DND-41 (cell line): Measurements from ENCODE around the gene SCN7A.

ENCODE experiments used
- ATAC-seq: fragments of 200-7000 bp; cut with Tn5 transposase; 3 replicates; pipeline ENCODE4 v1.9.1; 2021; ENCODE audit warnings: low read depth; ENCODE audit not compliant: insufficient read depth
- DNase-seq: peaks from one replicate; pipeline ENCODE4 v3.0.0-alpha.2; 2020
- H2AFZ ChIP-seq: 2 replicates; pipeline ENCODE4 v1.6.0; 2012; ENCODE audit warnings: low read depth, low read length
- H3K27ac ChIP-seq: 2 replicates; pipeline ENCODE4 v1.5.1; 2012; ENCODE audit warnings: low read length, inconsistent platforms
- H3K27me3 ChIP-seq: fragments of 200-600 bp; sonication (generic); 2 replicates; pipeline ENCODE4 v1.6.0; 2012; ENCODE audit warnings: low read length, mild to moderate bottlenecking, inconsistent platforms; ENCODE audit not compliant: insufficient read depth, poor library complexity
- H3K36me3 ChIP-seq: 2 replicates; pipeline ENCODE4 v1.5.1; 2012; ENCODE audit warnings: low read length, inconsistent platforms; ENCODE audit not compliant: insufficient read depth
- H3K4me1 ChIP-seq: 2 replicates; pipeline ENCODE4 v1.5.1; 2012; ENCODE audit warnings: mild to moderate bottlenecking, low read length; ENCODE audit not compliant: insufficient read depth
- H3K4me2 ChIP-seq: 2 replicates; pipeline ENCODE4 v1.6.0; 2012; ENCODE audit warnings: mild to moderate bottlenecking, moderate library complexity, low read length, inconsistent platforms; ENCODE audit not compliant: insufficient read depth
- H3K4me3 ChIP-seq, 2 experiments: fragments of 200-600 bp in 1 of 2; shearing (Covaris generic) in 1 of 2; 2 replicates each; pipeline ENCODE4 v1.5.1; 2012 to 2016; ENCODE audit warnings: inconsistent platforms in 2 of 2, low read length in 2 of 2, mild to moderate bottlenecking in 2 of 2, low read depth in 1 of 2, moderate library complexity in 1 of 2
- H3K79me2 ChIP-seq: 2 replicates; pipeline ENCODE4 v1.6.0; 2012; ENCODE audit warnings: low read length, inconsistent platforms; ENCODE audit not compliant: insufficient read depth
- H3K9ac ChIP-seq: 2 replicates; pipeline ENCODE4 v1.6.0; 2012; ENCODE audit warnings: low read depth, mild to moderate bottlenecking, inconsistent platforms, low read length, moderate library complexity
- H3K9me3 ChIP-seq: 2 replicates; pipeline ENCODE4 v1.5.1; 2012; ENCODE audit warnings: low read length, moderate library complexity, mild to moderate bottlenecking, inconsistent platforms; ENCODE audit not compliant: insufficient read depth, severe bottlenecking
- H4K20me1 ChIP-seq: 2 replicates; pipeline ENCODE4 v1.6.0; 2012; ENCODE audit warnings: low read length; ENCODE audit not compliant: insufficient read depth
- EZH2 ChIP-seq: IDR thresholded peaks from 3 replicates; pipeline ENCODE4 v1.6.1; 2012; ENCODE audit warnings: borderline replicate concordance, low read depth, mild to moderate bottlenecking, moderate library complexity, low read length, inconsistent platforms; ENCODE audit not compliant: severe bottlenecking
- TF ChIP-seq, protein P1 (sequence below): IDR thresholded peaks from 2 replicates; pipeline ENCODE4 v1.5.1; 2012; ENCODE audit warnings: borderline replicate concordance, low read length, moderate library complexity, mild to moderate bottlenecking; ENCODE audit not compliant: poor library complexity, severe bottlenecking; ENCODE audit errors: extremely low read depth

Gene SCN7A

DNA sequence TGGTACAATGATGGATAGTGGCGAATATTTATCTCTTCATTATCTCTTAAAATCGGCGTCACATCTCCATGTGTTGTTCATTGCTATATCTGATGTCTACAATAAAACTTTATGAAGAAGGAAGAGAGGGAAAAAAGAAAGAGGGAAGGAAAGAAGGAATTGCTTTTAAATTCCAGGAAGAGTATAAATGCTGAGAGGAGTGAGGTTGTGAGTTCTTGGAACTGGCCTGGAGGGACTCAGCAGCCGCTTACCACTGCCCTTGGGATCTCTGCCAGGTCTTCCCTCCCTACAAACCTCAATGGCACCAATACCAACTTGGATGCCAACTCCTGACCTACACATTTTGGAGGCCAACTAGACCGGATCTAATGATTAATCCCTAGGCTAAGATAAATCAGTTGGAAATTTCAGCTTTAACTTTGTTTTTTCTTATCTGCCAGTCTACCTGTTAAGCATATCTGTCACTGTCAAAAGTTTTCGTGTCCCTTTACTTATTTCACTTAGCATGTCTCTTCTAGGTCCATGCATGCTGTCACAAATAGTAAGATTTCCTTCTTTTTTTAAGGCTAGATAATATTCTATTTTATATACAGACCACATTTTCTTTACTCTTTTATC lies 128.1 kb downstream of the SCN7A start:
- Histone ChIP-seq H3K4me1 (no peaks in the 10 kb centered on the region), H3K79me2 (no peaks in the 10 kb centered on the region), H2AFZ (no peak overlapping the region), H3K4me3 (no peak overlapping the region), H3K9ac (no peak overlapping the region), H3K9me3 (no peaks in the 10 kb centered on the region), H3K27me3 (no peaks in the 10 kb centered on the region), H3K36me3 (no peaks in the 10 kb centered on the region), H4K20me1 (no peaks in the 10 kb centered on the region), H3K4me2 (no peak overlapping the region), H3K27ac (no peak overlapping the region)
- TF ChIP-seq, protein P1, sequence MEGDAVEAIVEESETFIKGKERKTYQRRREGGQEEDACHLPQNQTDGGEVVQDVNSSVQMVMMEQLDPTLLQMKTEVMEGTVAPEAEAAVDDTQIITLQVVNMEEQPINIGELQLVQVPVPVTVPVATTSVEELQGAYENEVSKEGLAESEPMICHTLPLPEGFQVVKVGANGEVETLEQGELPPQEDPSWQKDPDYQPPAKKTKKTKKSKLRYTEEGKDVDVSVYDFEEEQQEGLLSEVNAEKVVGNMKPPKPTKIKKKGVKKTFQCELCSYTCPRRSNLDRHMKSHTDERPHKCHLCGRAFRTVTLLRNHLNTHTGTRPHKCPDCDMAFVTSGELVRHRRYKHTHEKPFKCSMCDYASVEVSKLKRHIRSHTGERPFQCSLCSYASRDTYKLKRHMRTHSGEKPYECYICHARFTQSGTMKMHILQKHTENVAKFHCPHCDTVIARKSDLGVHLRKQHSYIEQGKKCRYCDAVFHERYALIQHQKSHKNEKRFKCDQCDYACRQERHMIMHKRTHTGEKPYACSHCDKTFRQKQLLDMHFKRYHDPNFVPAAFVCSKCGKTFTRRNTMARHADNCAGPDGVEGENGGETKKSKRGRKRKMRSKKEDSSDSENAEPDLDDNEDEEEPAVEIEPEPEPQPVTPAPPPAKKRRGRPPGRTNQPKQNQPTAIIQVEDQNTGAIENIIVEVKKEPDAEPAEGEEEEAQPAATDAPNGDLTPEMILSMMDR, result no peak
- no peak for TF ChIP-seq EZH2
- DNase-seq, result no peak
- ATAC-seq, result no peak

GRCh38 chr2:166365239-166365638 lies 128.8 kb downstream of the SCN7A start:
- no peaks in the 10 kb centered on the region for H3K27me3 ChIP-seq
- H3K4me3 ChIP-seq, result no peak overlapping the region
- DNase-seq (no peak), ATAC-seq (no peak)
- no peak overlapping the region for H3K9ac ChIP-seq
- no peak overlapping the region for H3K27ac ChIP-seq
- TF ChIP-seq, protein P1, result no peak
- TF ChIP-seq EZH2, result no peak
- no peaks in the 10 kb centered on the region for H4K20me1 ChIP-seq
- H3K79me2 ChIP-seq, result no peaks in the 10 kb centered on the region
- no peak overlapping the region for H3K4me2 ChIP-seq
- no peaks in the 10 kb centered on the region for H3K36me3 ChIP-seq
- no peak overlapping the region for H2AFZ ChIP-seq
- no peaks in the 10 kb centered on the region for H3K9me3 ChIP-seq
- no peaks in the 10 kb centered on the region for H3K4me1 ChIP-seq

DNA sequence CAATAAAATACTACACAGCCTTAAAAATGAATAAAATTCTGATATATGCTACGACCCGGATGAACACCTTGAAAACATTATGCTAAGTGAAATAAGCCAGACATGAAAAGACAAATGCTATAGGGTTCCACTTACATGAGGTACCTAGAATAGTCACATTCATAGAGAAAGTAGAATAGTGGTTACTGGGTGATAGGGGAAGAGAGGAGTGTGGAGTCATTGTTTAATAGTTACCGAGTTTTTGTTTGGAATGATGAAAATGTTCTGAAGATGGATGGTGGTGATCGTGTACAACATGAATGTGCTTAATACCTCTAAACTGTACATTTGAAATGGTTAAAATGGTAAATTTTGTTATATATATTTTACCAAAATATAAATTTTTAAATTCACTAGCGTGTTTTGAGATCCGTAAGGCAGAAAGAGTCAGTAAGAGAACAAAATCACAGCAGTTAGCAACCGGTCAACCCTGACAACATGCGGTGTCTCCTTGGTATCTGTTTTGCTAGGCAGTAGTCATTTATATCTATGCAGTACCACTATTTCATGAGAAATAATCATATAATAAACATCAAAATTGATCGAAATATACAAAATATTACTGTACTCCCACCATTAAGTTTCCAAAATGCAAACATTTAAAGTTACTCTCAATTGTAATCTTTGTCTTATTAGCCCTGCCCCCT lies 129.4 kb downstream of the SCN7A start:
- no peaks in the 10 kb centered on the region for H3K9me3 ChIP-seq
- no peak overlapping the region for H3K27ac ChIP-seq
- H3K4me1 ChIP-seq, result no peaks in the 10 kb centered on the region
- no peak overlapping the region for H2AFZ ChIP-seq
- H3K9ac ChIP-seq, result no peak overlapping the region
- DNase-seq (no peak), ATAC-seq (no peak)
- no peaks in the 10 kb centered on the region for H3K79me2 ChIP-seq
- no peaks in the 10 kb centered on the region for H3K36me3 ChIP-seq
- H3K27me3 ChIP-seq, result no peaks in the 10 kb centered on the region
- no peak overlapping the region for H3K4me2 ChIP-seq
- H3K4me3 ChIP-seq, result no peak overlapping the region
- no peaks in the 10 kb centered on the region for H4K20me1 ChIP-seq
- TF ChIP-seq, protein P1, result no peak
- no peak for TF ChIP-seq EZH2
